ENCODE data around the gene ABCA3. TPM values are rescaled to one million over a fixed set of nuclear protein-coding genes. Genes with fewer than 3 reads are reported as not detected.

Gene ABCA3
- total and polyA plus RNA-seq, 2 of the 8 experiments (the other 6 are each of a cell fraction or from before 2014, with no cell fraction given) = 5.7 to 7.9 TPM

DNA sequence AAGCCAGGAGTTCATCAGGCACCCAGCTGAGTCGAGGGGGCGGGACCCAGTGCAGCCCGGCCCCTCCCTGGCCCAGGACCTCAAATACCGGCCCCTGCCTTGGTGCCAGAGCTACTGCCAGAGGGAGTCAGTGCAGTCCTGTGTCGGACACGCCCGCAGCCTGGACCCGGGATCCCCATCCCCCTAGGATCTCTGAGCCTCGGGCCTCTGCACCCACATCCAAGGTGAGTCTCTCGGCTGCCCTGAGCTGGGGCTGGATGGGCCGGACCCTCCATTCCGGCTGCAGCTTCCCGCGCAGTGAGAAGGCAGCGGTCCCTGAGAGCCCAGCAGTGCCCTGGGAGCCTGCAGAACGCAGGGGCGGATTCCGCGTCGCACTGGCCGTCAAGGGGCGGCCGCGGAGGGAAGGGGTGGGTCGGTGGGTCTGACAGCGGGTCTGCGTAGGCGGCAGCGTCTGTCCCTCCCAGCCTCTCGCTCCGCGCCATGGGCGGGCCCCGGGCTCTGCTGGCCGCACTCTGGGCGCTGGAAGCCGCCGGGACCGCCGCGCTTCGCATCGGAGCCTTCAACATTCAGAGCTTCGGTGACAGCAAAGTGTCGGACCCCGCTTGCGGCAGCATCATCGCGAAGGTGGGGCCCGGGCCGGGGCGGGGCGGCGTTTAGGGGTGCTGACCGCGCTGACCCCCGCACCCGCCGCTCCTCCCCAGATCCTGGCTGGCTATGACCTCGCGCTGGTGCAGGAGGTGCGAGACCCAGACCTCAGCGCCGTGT, 104.0 kb downstream of the ABCA3 start, which contains the start of gene DNASE1L2:
TSS of gene DNASE1L2 (plus strand) at position 108 of the 765 bp plus-strand sequence. CDS start at position 481, 373 bp downstream.
- H2AK5ac ChIP-seq (ENCODE audit: low read depth, low read length) = no peak within 1 kb of the TSS
- H3K27me3 ChIP-seq (replicated peaks in 1 of 4; ENCODE audit: control insufficient read depth in 3 of 4, extremely low read depth in 1 of 4, insufficient read depth in 3 of 4, low read length in 3 of 4) = peaks cover 4 to 20% (median 16%) of the 10 kb centered on the region in 4 experiments; a peak in 6 of 7 replicates
- no peak within 1 kb of the TSS for H2AFZ ChIP-seq (ENCODE audit: low read length)
- POLR2A ChIA-PET (ENCODE audit: partially characterized antibody) = interaction anchor here (0.7 to 8.6 kb wide), 22 partner anchors 9 to 80 kb away, joined by 3 to 181 read pairs (median 5); partner anchors contain the start of genes E4F1, ECI1, MLST8 and PGP
- no peak within 1 kb of the TSS for H3K56ac ChIP-seq (replicated peaks; ENCODE audit: insufficient read length, low read depth, low read length)
- no peak within 1 kb of the TSS for H2BK20ac ChIP-seq (ENCODE audit: low read length)
- no peak within 1 kb of the TSS for H3K9ac ChIP-seq (replicated peaks in 1 of 4; ENCODE audit: extremely low read depth in 1 of 4, low read depth in 3 of 4, low read length in 3 of 4)
- H4K8ac ChIP-seq (ENCODE audit: extremely low read depth, insufficient read depth, low read length) = peak within 1 kb of the TSS; percentile 68; the same call in 1 of the 2 replicates
- no peak within 1 kb of the TSS for H2BK15ac ChIP-seq (ENCODE audit: low read length)
- H3K23me2 ChIP-seq (ENCODE audit: low read depth, low read length) = peaks cover 16% of the 10 kb centered on the region; the same call in 1 of the 2 replicates
- CTCF ChIA-PET (ENCODE audit: partially characterized antibody) = interaction anchor here (1.0 to 2.7 kb wide), 5 partner anchors 8 to 42 kb away, joined by 4 to 9 read pairs (median 6); partner anchors contain the start of gene ECI1
- no peak within 1 kb of the TSS for H4K91ac ChIP-seq (replicated peaks; ENCODE audit: insufficient read length, low read length)
- H3K36me3 ChIP-seq (ENCODE audit: control insufficient read depth in 2 of 4, insufficient read depth in 4 of 4, low read length in 3 of 4) = peaks cover 3 to 39% (median 5%) of the 10 kb centered on the region in 4 experiments; a peak in 4 of 8 replicates
- H3K4me2 ChIP-seq (ENCODE audit: insufficient read depth in 1 of 2, low read depth in 2 of 2, low read length in 2 of 2) = peak within 1 kb of the TSS; percentile 78 to 82
- 10% methylated on average over 43 of the region's 64 CpGs; no CpG with 5 or more reads in 1 of the 2 experiments for WGBS, 2 experiments (ENCODE audit: extremely low coverage in 1 of 2, insufficient coverage in 1 of 2, insufficient read length in 1 of 2, insufficient replicate concordance in 2 of 2, low coverage in 1 of 2, low lambda C conversion rate in 2 of 2, missing lambda C conversion rate in 1 of 2)
- no peak within 1 kb of the TSS for H2BK5ac ChIP-seq (ENCODE audit: low read depth, low read length)
- H3K4ac ChIP-seq (replicated peaks; ENCODE audit: insufficient read length, low read depth, low read length) = no peak within 1 kb of the TSS
- FAIRE-seq (no peak), DNase-seq (ENCODE audit: low read depth in 1 of 2, low spot score in 2 of 2) (peak in 1 of 2 experiments; percentile 79)
- H3K79me2 ChIP-seq (ENCODE audit: control insufficient read depth in 1 of 2, insufficient read depth in 2 of 2, low read length in 2 of 2) = no peaks in the 10 kb centered on the region
- no peak within 1 kb of the TSS for H3K23ac ChIP-seq (ENCODE audit: insufficient read length)
- H4K20me1 ChIP-seq (replicated peaks in 1 of 2; ENCODE audit: control insufficient read depth in 1 of 2, insufficient read depth in 2 of 2, low read length in 2 of 2) = peaks cover 0 to 13% of the 10 kb centered on the region in 2 experiments
- H2BK120ac ChIP-seq (replicated peaks; ENCODE audit: low read depth, low read length) = no peak within 1 kb of the TSS
- H3K4me3 ChIP-seq (ENCODE audit: extremely low read depth in 1 of 4, insufficient read depth in 2 of 4, low read depth in 3 of 4, low read length in 4 of 4) = peak within 1 kb of the TSS; percentile 19 to 63 (median 37); a peak in 7 of 8 replicates
- H2BK12ac ChIP-seq (ENCODE audit: low read depth, low read length) = no peak within 1 kb of the TSS
- no peak within 1 kb of the TSS for H3K14ac ChIP-seq (ENCODE audit: insufficient read length)
- peaks cover 0 to 19% (median 10%) of the 10 kb centered on the region in 4 experiments; a peak in 5 of 7 replicates for H3K4me1 ChIP-seq (replicated peaks in 1 of 4; ENCODE audit: control insufficient read depth in 3 of 4, insufficient read depth in 4 of 4, low read length in 3 of 4)
- no peak within 1 kb of the TSS for H3K27ac ChIP-seq (ENCODE audit: low read depth, low read length)
- no peaks in the 10 kb centered on the region for H3K79me1 ChIP-seq (ENCODE audit: low read depth, low read length)
- no peak within 1 kb of the TSS; the same call in 1 of the 2 replicates for H3K18ac ChIP-seq (ENCODE audit: extremely low read depth, low read length)
- H3K9me3 ChIP-seq (ENCODE audit: insufficient read depth in 2 of 2, low read depth in 1 of 2, low read length in 1 of 2) = no peaks in the 10 kb centered on the region
- H4K5ac ChIP-seq (ENCODE audit: insufficient read length, low read depth, low read length) = no peak within 1 kb of the TSS
- TF ChIP-seq EGR1 (IDR thresholded peaks at IDR 0.05; ENCODE audit: borderline replicate concordance, low read depth, low read length) = peak; percentile 82; the same call in 1 of the 2 replicates
- TF ChIP-seq SP4 (IDR thresholded peaks at IDR 0.05; ENCODE audit: low read length) = no peak
- TF ChIP-seq YY1 (IDR thresholded peaks at IDR 0.05; ENCODE audit: low read depth, low read length) = no peak
- no peak for TF ChIP-seq EZH2 (IDR thresholded peaks at IDR 0.05; ENCODE audit: low read depth, low read length, severe bottlenecking)
- 0 out of 2 replicates have a peak, but pooled peaks have one; percentile 40 for TF ChIP-seq TBP (IDR thresholded peaks at IDR 0.05; ENCODE audit: low read depth, low read length)
- no peak for TF ChIP-seq CHD2 (IDR thresholded peaks at IDR 0.05; ENCODE audit: low read length)
- no peak for TF ChIP-seq SP1 (IDR thresholded peaks at IDR 0.05; ENCODE audit: low read depth, low read length)
- no peak for TF ChIP-seq RAD21 (IDR thresholded peaks at IDR 0.05 in 1 of 2, conservative IDR thresholded peaks at IDR 0.05 in 1 of 2; ENCODE audit: low read depth in 2 of 2, low read length in 2 of 2)
- TF ChIP-seq TEAD4 (IDR thresholded peaks at IDR 0.05; ENCODE audit: low read depth, low read length) = no peak; the same call in 1 of the 2 replicates
- TF ChIP-seq SUZ12 (IDR thresholded peaks at IDR 0.05; ENCODE audit: low read length) = no peak; the same call in 1 of the 2 replicates
- TF ChIP-seq SIN3A (conservative IDR thresholded peaks at IDR 0.05 in 1 of 2, IDR thresholded peaks at IDR 0.05 in 1 of 2; ENCODE audit: low read depth in 1 of 2, low read length in 2 of 2) = no peak; a peak in 1 of 4 replicates
- TF ChIP-seq ASH2L (IDR thresholded peaks at IDR 0.05; ENCODE audit: low read length) = peak; percentile 18

Measured in H1 (cell line).